ENCODE measurements around the gene GPR146.

DNA sequence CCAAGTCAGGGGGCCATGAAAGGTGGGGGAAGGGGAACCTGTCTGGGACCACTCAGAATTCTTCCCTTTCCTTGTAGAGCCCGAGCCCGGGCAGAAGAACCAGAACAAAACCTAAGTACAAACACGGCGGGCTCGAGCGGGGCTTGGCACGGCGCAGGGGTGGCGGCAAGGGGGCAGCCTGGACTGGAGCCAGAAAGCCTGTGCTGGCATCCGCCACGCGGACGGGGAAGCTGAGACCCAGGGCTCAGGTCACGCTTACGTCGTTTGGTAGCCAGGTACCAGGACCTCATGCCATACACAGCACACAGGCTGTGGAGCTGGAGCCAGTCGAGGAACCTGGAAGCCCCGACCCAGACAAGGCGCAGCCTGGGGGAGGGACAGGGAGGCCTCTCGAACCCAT, 37.0 kb downstream of the GPR146 start:
- TF ChIP-seq, protein P1, sequence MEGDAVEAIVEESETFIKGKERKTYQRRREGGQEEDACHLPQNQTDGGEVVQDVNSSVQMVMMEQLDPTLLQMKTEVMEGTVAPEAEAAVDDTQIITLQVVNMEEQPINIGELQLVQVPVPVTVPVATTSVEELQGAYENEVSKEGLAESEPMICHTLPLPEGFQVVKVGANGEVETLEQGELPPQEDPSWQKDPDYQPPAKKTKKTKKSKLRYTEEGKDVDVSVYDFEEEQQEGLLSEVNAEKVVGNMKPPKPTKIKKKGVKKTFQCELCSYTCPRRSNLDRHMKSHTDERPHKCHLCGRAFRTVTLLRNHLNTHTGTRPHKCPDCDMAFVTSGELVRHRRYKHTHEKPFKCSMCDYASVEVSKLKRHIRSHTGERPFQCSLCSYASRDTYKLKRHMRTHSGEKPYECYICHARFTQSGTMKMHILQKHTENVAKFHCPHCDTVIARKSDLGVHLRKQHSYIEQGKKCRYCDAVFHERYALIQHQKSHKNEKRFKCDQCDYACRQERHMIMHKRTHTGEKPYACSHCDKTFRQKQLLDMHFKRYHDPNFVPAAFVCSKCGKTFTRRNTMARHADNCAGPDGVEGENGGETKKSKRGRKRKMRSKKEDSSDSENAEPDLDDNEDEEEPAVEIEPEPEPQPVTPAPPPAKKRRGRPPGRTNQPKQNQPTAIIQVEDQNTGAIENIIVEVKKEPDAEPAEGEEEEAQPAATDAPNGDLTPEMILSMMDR (IDR thresholded peaks at IDR 0.05; ENCODE audit: low read depth, low read length, poor library complexity, severe bottlenecking) = no peak
- TF ChIP-seq EZH2phosphoT487 (IDR thresholded peaks at IDR 0.05; ENCODE audit: borderline replicate concordance, low read length) = no peak
